ENCODE measurements around the gene EVI5.
A peak's percentile ranks its signal among the peaks of the same experiment; 100 is the strongest.
"Not testable (repeated sequence)": the region's sequence is repeated elsewhere in the genome, so short reads cannot be mapped to it uniquely, and the experiment has no call there.

Gene EVI5

DNA sequence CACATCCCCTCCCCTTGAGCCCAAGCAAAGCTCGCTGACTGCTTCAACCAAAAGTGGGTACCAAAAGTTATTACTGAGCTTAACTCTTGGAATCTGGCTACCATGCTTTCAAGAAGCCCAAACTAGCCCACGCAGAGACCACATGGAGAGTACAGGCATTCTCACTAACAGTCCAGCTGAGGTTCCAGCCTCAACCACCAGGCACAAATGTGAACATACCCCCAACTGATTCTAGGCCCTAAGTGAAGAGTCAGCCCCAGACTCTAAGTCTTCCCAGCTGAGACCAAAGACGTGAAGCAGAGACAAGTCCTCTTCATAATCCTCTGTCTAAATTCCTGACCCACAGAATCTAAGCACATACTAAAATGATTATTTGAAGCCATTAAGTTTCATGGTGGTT, 36.8 kb downstream of the EVI5 start:
- peak; percentile 25 for DNase-seq (ENCODE audit: extremely low spot score)
- ChIA-PET POLR2A (interaction anchor here (1.0 kb wide), 1 partner anchor 83 kb away, joined by 3 read pairs; no protein-coding TSS in a partner anchor), CTCF (interaction anchor here (0.7 to 2.0 kb wide), 6 partner anchors 15 to 440 kb away, joined by 3 to 25 read pairs (median 10); partner anchors contain the start of gene RPL5)
- TF ChIP-seq, protein P1, sequence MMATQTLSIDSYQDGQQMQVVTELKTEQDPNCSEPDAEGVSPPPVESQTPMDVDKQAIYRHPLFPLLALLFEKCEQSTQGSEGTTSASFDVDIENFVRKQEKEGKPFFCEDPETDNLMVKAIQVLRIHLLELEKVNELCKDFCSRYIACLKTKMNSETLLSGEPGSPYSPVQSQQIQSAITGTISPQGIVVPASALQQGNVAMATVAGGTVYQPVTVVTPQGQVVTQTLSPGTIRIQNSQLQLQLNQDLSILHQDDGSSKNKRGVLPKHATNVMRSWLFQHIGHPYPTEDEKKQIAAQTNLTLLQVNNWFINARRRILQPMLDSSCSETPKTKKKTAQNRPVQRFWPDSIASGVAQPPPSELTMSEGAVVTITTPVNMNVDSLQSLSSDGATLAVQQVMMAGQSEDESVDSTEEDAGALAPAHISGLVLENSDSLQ (IDR thresholded peaks at IDR 0.05), result no peak
- TF ChIP-seq CTBP1 (IDR thresholded peaks at IDR 0.05; ENCODE audit: borderline replicate concordance), result no peak

DNA sequence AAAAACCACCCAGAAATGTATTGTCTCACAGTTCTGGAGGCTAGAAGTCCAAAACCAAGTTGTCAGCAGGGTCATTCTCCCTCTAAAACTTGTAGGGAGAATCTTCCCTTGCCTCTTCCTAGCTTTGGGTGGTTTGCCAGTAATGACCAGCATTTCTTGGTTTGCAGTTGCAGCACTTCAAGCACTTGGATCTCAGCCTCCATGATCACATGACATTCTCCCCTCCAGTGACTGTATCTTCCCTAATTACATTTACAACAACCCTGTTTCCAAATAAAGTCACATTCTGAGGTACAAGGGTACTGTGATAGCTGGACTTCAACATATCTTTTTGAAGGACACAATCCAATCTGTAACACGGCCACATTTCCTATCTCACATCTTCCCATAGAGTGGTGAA, 37.2 kb downstream of the EVI5 start:
- POLR2A ChIA-PET, result interaction anchor here (1.0 kb wide), 1 partner anchor 84 kb away, joined by 3 read pairs; no protein-coding TSS in a partner anchor
- no peak for DNase-seq (ENCODE audit: extremely low spot score)
- no peak for TF ChIP-seq TARDBP (IDR thresholded peaks at IDR 0.05)
- TF ChIP-seq ZNF384 (IDR thresholded peaks at IDR 0.05), result no peak
- no peak for TF ChIP-seq ELF4 (IDR thresholded peaks at IDR 0.05)
- no peak for TF ChIP-seq SP1 (IDR thresholded peaks at IDR 0.05)
- no peak for TF ChIP-seq FOXK2 (IDR thresholded peaks at IDR 0.05)
- TF ChIP-seq BHLHE40 (IDR thresholded peaks at IDR 0.05; ENCODE audit: borderline replicate concordance), result no peak
- no peak for TF ChIP-seq HDGF (IDR thresholded peaks at IDR 0.05; ENCODE audit: borderline replicate concordance)
- TF ChIP-seq L3MBTL2 (conservative IDR thresholded peaks at IDR 0.05), result no peak
- TF ChIP-seq FOXM1 (IDR thresholded peaks at IDR 0.05; ENCODE audit: borderline replicate concordance), result no peak
- TF ChIP-seq LEF1 (IDR thresholded peaks at IDR 0.05; ENCODE audit: borderline replicate concordance), result no peak
- no peak for TF ChIP-seq FOXA1 (IDR thresholded peaks at IDR 0.05)
- TF ChIP-seq NFRKB (IDR thresholded peaks at IDR 0.05), result no peak
- no peak for TF ChIP-seq SUZ12 (IDR thresholded peaks at IDR 0.05)
- CTCF ChIA-PET, result interaction anchor here (1.8 kb wide), 1 partner anchor 14 kb away, joined by 14 read pairs; no protein-coding TSS in a partner anchor

DNA sequence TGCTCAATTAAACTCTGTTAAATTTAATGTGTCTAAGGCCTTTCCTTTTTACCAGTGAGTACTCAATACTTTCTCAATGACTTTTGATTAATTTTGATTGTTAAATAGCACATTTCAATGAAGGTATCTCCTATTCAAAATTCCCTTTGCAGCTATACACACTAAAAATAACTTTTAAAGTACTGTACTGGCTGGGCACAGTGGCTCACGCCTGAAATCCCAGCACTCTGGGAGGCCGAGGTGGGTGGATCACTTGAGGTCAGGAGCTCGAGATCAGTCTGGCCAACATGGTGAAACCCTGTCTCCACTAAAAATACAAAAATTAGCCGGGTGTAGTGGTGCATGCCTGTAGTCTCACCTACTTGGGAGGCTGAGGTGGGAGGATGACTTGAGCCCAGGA, 38.7 kb downstream of the EVI5 start:
- DNase-seq (ENCODE audit: extremely low spot score); CTCF ChIA-PET: not testable (repeated sequence)
- POLR2A ChIA-PET, result interaction anchor here (1.1 kb wide), 1 partner anchor 214 kb away, joined by 3 read pairs; no protein-coding TSS in a partner anchor

DNA sequence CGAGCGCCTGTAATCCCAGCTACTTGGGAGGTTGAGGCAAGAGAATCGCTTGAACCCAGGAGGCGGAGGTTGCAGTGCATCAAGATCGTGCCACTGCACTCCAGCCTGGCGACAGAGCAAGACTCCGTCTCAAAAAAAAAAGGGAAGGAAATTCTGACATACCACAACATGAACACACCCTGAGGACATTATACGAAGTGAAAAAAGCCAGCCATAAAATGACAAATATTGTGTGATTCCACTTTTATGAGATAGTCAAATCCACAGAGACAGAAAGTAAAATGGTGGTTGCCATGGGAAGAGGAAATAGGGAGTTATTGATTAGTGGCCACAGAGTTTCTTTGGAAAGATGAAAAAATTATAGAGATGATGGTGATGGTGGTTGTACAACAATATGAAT, 41.7 kb downstream of the EVI5 start:
- ChIA-PET CTCF (interaction anchor here (0.7 kb wide), 1 partner anchor 156 kb away, joined by 3 read pairs; no protein-coding TSS in a partner anchor), POLR2A (no interaction called here)
- no peak for DNase-seq (ENCODE audit: extremely low spot score)
- TF ChIP-seq TARDBP (IDR thresholded peaks at IDR 0.05) (no peak), FOXK2 (IDR thresholded peaks at IDR 0.05) (no peak), ELF4 (IDR thresholded peaks at IDR 0.05) (no peak), SUZ12 (IDR thresholded peaks at IDR 0.05) (no peak), NFRKB (IDR thresholded peaks at IDR 0.05) (no peak), HDGF (IDR thresholded peaks at IDR 0.05; ENCODE audit: borderline replicate concordance) (no peak), ARNT (IDR thresholded peaks at IDR 0.05) (no peak), SP1 (IDR thresholded peaks at IDR 0.05) (no peak), ZNF384 (IDR thresholded peaks at IDR 0.05) (no peak), CTBP1 (IDR thresholded peaks at IDR 0.05; ENCODE audit: borderline replicate concordance) (no peak), FOXM1 (IDR thresholded peaks at IDR 0.05; ENCODE audit: borderline replicate concordance) (no peak), L3MBTL2 (conservative IDR thresholded peaks at IDR 0.05) (no peak), BHLHE40 (IDR thresholded peaks at IDR 0.05; ENCODE audit: borderline replicate concordance) (no peak), FOXA1 (IDR thresholded peaks at IDR 0.05) (no peak)
- TF ChIP-seq, protein P1 (IDR thresholded peaks at IDR 0.05), result no peak

DNA sequence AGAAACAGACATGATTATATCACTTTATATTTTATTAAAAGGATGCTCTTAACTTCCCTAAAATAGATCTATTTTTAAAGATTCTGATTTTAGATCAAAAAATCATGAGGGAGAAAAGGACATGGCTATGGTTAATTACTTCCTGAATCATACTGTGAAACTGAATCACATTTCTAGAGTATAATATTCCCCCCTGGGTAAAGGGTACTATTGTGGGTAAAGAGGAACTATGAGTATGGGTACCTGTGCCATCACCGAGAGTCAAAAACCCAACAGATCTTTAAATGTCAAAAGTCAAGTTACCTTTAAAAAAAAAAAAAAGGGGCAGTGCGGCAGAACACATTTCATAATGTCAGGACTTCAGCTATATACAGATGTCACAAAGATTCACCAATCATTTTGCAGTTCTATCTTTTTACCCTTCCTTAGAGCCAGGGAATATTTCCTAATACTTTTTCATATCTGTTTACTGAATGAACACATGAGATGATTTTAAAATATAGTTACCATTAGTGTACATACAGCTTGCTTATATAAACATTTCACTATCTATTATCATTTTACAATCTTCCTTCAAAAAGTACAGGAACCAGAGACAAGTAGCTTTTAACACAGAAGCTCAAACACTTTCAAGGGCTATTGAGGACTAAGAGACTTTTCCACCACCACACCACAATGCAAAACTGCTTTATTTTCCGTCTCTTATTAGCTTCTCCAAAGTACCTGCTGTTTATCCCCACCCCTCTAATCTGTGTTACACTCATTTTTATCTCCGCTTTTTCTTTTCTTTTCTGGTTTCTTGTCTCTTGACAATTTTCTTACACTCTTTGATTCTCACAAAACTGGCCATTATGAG, 45.0 kb downstream of the EVI5 start:
- CTCF ChIA-PET, result no interaction called here

DNA sequence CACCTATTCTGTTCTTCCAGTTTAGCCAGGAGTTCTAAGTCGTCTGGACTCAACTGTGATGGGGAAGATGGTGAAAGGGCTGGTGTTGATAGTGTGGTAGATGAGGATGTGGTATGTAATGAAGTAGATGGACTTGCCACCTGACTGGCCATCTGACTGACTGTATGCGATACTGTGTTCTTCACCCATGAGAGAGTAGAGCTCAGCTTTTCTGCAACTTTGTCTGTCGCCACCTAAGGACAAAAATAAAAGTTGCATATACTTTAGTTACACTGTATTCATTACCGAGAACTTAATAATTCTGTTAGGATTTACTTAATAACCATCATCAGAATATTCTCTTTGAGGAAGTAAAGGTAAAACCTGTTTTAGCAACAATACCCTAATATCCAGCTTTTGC, 48.5 kb downstream of the EVI5 start:
- POLR2A ChIA-PET, result interaction anchor here (1.0 kb wide), 1 partner anchor 251 kb away, joined by 3 read pairs; no protein-coding TSS in a partner anchor
- CTCF ChIA-PET, result interaction anchor here (0.7 to 1.4 kb wide), 3 partner anchors 13 to 56 kb away, joined by 3 to 4 read pairs (median 3); no protein-coding TSS in a partner anchor
- peak; percentile 41 for DNase-seq (ENCODE audit: extremely low spot score)
- TF ChIP-seq, protein P1 (IDR thresholded peaks at IDR 0.05), result no peak
- TF ChIP-seq FOXM1 (IDR thresholded peaks at IDR 0.05; ENCODE audit: borderline replicate concordance) (no peak), SP1 (IDR thresholded peaks at IDR 0.05) (no peak), CTBP1 (IDR thresholded peaks at IDR 0.05; ENCODE audit: borderline replicate concordance) (no peak)

More for the DNA sequence above, 45.0 kb downstream of the EVI5 start:
- DNase-seq (ENCODE audit: extremely low spot score), result no peak
- TF ChIP-seq ARNT (IDR thresholded peaks at IDR 0.05), result no peak
- POLR2A ChIA-PET, result no interaction called here

DNA sequence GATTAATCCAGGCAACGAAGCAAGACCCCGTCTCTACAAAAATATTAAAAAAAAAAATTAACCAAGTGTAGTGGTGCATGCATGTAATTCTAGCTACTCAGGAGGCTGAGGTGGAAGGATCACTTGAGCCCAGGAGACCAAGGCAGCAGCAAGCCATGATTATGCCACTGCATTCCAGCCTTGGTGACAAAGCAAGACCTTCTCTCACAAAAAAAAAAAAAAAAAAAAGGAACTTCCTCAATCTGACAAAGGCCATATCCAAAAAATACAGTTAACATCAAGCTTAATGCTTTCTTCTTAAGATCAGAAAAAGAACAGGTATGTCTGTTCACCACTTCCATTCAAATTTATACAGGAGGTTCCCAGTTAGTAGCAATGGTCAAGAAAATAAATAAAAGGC, 54.4 kb downstream of the EVI5 start:
- POLR2A ChIA-PET, result no interaction called here
- TF ChIP-seq SP1 (IDR thresholded peaks at IDR 0.05), result no peak
- TF ChIP-seq LEF1 (IDR thresholded peaks at IDR 0.05; ENCODE audit: borderline replicate concordance), result no peak
- TF ChIP-seq ARNT (IDR thresholded peaks at IDR 0.05), result no peak
- no peak for TF ChIP-seq TARDBP (IDR thresholded peaks at IDR 0.05)
- no peak for TF ChIP-seq L3MBTL2 (conservative IDR thresholded peaks at IDR 0.05)
- CTCF ChIA-PET, result no interaction called here
- no peak for DNase-seq (ENCODE audit: extremely low spot score)

Measured in HEK293T (cell line).